ENCODE measurements around the gene RHNO1.

DNA sequence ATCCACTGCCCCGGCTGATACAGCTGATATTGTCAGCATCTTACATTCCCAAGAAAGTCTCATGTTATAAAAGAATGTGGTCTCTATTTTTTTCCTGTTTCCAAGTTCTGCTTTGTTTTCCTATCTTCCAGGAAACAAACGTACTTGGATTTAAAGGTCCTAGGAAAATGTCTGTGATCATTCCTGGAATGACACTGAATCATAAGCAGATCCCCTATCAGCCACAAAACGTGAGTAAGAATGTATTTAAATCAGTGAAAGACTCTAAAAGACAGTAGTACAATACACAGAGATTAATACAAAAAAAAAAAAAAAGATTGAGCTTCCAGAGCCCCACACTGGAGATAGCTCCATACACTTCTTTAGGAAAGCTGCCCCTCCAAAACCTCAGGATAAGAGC, 60.5 kb downstream of the RHNO1 start:
- no peak for TF ChIP-seq CTCF (IDR thresholded peaks at IDR 0.05)
- no peak for TF ChIP-seq POLR2A (IDR thresholded peaks at IDR 0.05)

All from Peyer's patch (tissue), 4 donors.